ENCODE data around the gene PIK3R5. TPM values are rescaled to one million over a fixed set of nuclear protein-coding genes. Genes with fewer than 3 reads are reported as not detected.

PIK3R5 gene
- total RNA-seq, 1 donor from 2014 or later, result 0.25 TPM

- H3K36me3 Mint-ChIP-seq, result no peaks in the 10 kb centered on the region
- no peak overlapping the region for H3K4me3 Mint-ChIP-seq
- DNase-seq (ENCODE audit: low spot score in 2 of 2, unreplicated experiment in 2 of 2), result no peak
- H3K27me3 Mint-ChIP-seq (ENCODE audit: low read depth), result peaks cover 8% of the 10 kb centered on the region
- peaks cover 1% of the 10 kb centered on the region for H3K4me1 Mint-ChIP-seq
- H3K9me3 Mint-ChIP-seq, result no peaks in the 10 kb centered on the region
- H3K27ac Mint-ChIP-seq, result no peak overlapping the region
- TF ChIP-seq, protein P1, sequence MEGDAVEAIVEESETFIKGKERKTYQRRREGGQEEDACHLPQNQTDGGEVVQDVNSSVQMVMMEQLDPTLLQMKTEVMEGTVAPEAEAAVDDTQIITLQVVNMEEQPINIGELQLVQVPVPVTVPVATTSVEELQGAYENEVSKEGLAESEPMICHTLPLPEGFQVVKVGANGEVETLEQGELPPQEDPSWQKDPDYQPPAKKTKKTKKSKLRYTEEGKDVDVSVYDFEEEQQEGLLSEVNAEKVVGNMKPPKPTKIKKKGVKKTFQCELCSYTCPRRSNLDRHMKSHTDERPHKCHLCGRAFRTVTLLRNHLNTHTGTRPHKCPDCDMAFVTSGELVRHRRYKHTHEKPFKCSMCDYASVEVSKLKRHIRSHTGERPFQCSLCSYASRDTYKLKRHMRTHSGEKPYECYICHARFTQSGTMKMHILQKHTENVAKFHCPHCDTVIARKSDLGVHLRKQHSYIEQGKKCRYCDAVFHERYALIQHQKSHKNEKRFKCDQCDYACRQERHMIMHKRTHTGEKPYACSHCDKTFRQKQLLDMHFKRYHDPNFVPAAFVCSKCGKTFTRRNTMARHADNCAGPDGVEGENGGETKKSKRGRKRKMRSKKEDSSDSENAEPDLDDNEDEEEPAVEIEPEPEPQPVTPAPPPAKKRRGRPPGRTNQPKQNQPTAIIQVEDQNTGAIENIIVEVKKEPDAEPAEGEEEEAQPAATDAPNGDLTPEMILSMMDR (IDR thresholded peaks at IDR 0.05; ENCODE audit: unreplicated experiment), result no peak
Measured at GRCh38 chr17:8835631-8836364, 129.7 kb downstream of the PIK3R5 start.

DNA sequence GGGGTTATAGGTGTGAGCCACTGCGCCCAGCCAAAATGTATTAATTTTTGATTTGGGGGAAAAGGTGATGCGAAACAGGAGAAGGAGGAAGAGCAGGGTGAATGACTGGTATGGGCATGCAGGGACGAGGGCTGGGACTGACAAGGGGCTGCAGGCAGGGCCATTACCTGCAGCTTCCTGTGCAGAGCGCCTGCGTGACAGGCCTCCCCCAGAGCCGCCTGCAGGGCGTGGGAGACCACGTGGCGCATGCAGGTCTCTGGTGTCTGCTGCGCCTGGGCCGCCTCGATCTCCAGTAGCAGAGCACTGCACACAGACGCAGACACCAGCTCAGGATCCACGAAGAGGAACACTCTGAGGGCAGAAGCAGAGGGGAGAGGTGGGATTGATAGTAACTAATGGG, 130.4 kb downstream of the PIK3R5 start:
- Mint-ChIP-seq H3K9me3 (no peaks in the 10 kb centered on the region), H3K27ac (no peak overlapping the region), H3K4me3 (no peak overlapping the region), H3K27me3 (ENCODE audit: low read depth) (peaks cover 8% of the 10 kb centered on the region), H3K4me1 (peaks cover 1% of the 10 kb centered on the region), H3K36me3 (no peaks in the 10 kb centered on the region)
- no peak for DNase-seq (ENCODE audit: low spot score in 2 of 2, unreplicated experiment in 2 of 2)
- TF ChIP-seq, protein P1 (IDR thresholded peaks at IDR 0.05; ENCODE audit: unreplicated experiment), result no peak

- no peaks in the 10 kb centered on the region for H3K9me3 Mint-ChIP-seq
- TF ChIP-seq, protein P1 (IDR thresholded peaks at IDR 0.05; ENCODE audit: unreplicated experiment), result peak; percentile 75
- DNase-seq (ENCODE audit: low spot score in 2 of 2, unreplicated experiment in 2 of 2), result peak in 1 of 2 experiments; percentile 53
- H3K27me3 Mint-ChIP-seq (ENCODE audit: low read depth), result peaks cover 8% of the 10 kb centered on the region
- no peak overlapping the region for H3K4me3 Mint-ChIP-seq
- no peaks in the 10 kb centered on the region for H3K36me3 Mint-ChIP-seq
- peaks cover 1% of the 10 kb centered on the region for H3K4me1 Mint-ChIP-seq
- no peak overlapping the region for H3K27ac Mint-ChIP-seq
Measured at GRCh38 chr17:8832711-8833352, 132.7 kb downstream of the PIK3R5 start.

- TF ChIP-seq, protein P1 (IDR thresholded peaks at IDR 0.05; ENCODE audit: unreplicated experiment), result no peak
- no peaks in the 10 kb centered on the region for H3K36me3 Mint-ChIP-seq
- no peak overlapping the region for H3K27ac Mint-ChIP-seq
- H3K9me3 Mint-ChIP-seq, result no peaks in the 10 kb centered on the region
- no peak overlapping the region for H3K4me3 Mint-ChIP-seq
- peaks cover 6% of the 10 kb centered on the region for H3K27me3 Mint-ChIP-seq (ENCODE audit: low read depth)
- peaks cover 4% of the 10 kb centered on the region for H3K4me1 Mint-ChIP-seq
- DNase-seq (ENCODE audit: low spot score in 2 of 2, unreplicated experiment in 2 of 2), result no peak
Measured at GRCh38 chr17:8831234-8831849, 134.2 kb downstream of the PIK3R5 start.

- Mint-ChIP-seq H3K4me1 (peaks cover 4% of the 10 kb centered on the region), H3K4me3 (no peak overlapping the region), H3K36me3 (no peaks in the 10 kb centered on the region), H3K9me3 (peaks cover 5% of the 10 kb centered on the region), H3K27ac (no peak overlapping the region), H3K27me3 (ENCODE audit: low read depth) (peaks cover 6% of the 10 kb centered on the region)
- TF ChIP-seq, protein P1 (IDR thresholded peaks at IDR 0.05; ENCODE audit: unreplicated experiment), result no peak
- no peak for DNase-seq (ENCODE audit: low spot score in 2 of 2, unreplicated experiment in 2 of 2)
Measured at GRCh38 chr17:8830141-8830540, 135.4 kb downstream of the PIK3R5 start.

Measured in mesothelial cell of epicardium (in vitro differentiated cells).